Common myeloid progenitor, CD34-positive (primary cell): Measurements from ENCODE around the gene TDRD3.

Experiments
- CTCF ChIA-PET: fragments of 350-600 bp; sonication (Branson Sonifier 250); formaldehyde crosslinking; loops from one replicate; lab custom pipeline; 2021; ENCODE audit warnings: antibody characterized with exemption; lab: Charles Lee
- POLR2A ChIA-PET: fragments of 350-600 bp; sonication (Branson Sonifier 250); formaldehyde crosslinking; loops from one replicate; lab custom pipeline; 2021; ENCODE audit warnings: antibody characterized with exemption; lab: Charles Lee
- DNase-seq, 3 donors: peaks; one replicate each; pipeline versions ENCODE4 v3.0.0 to v3.0.0-alpha.2; 2013
- H3K27ac ChIP-seq, 2 experiments: 1 replicate in 1 of 2; 2 replicates in 1 of 2; pipeline ENCODE4 v1.7.0; 2013; ENCODE audit warnings: inconsistent platforms in 2 of 2, low read length in 2 of 2, mild to moderate bottlenecking in 2 of 2, low read depth in 1 of 2, moderate library complexity in 1 of 2; ENCODE audit not compliant: severe bottlenecking in 2 of 2, insufficient read depth in 1 of 2, poor library complexity in 1 of 2
- H3K27me3 ChIP-seq, 5 experiments: replicated peaks in 2 of 5; 1 replicate in 3 of 5; 2 replicates in 2 of 5; pipeline versions ENCODE4 v1.6.1 to v1.7.0; 2013; ENCODE audit warnings: low read length in 4 of 5, mild to moderate bottlenecking in 2 of 5, moderate library complexity in 2 of 5, inconsistent platforms in 1 of 5; ENCODE audit not compliant: insufficient read depth in 5 of 5, control insufficient read depth in 4 of 5
- H3K36me3 ChIP-seq, 4 experiments: 1 replicate in 2 of 4; 2 replicates in 2 of 4; pipeline versions ENCODE4 v1.6.1 to v1.7.0; 2013; ENCODE audit warnings: low read length in 3 of 4, control low read depth in 1 of 4, mild to moderate bottlenecking in 1 of 4; ENCODE audit not compliant: control insufficient read depth in 4 of 4, insufficient read depth in 4 of 4
- H3K4me1 ChIP-seq, 4 experiments: 1 replicate in 3 of 4; 2 replicates in 1 of 4; pipeline versions ENCODE4 v1.6.1 to v1.7.1; 2013; ENCODE audit warnings: low read length in 3 of 4, mild to moderate bottlenecking in 3 of 4, control low read depth in 1 of 4, inconsistent platforms in 1 of 4, moderate library complexity in 1 of 4; ENCODE audit not compliant: control insufficient read depth in 4 of 4, insufficient read depth in 4 of 4; ENCODE audit errors: control extremely low read depth in 1 of 4
- H3K4me3 ChIP-seq, 7 experiments: 1 replicate in 4 of 7; 2 replicates in 3 of 7; pipeline versions ENCODE4 v1.5.1 to v1.7.0; 2013; ENCODE audit warnings: mild to moderate bottlenecking in 7 of 7, low read length in 6 of 7, moderate library complexity in 6 of 7, inconsistent platforms in 2 of 7, low read depth in 2 of 7, control low read depth in 1 of 7; ENCODE audit not compliant: insufficient read depth in 4 of 7, control insufficient read depth in 1 of 7; ENCODE audit errors: extremely low read depth in 1 of 7
- H3K9me3 ChIP-seq, 5 experiments: 1 replicate in 4 of 5; 2 replicates in 1 of 5; pipeline versions ENCODE4 v1.6.1 to v1.7.1; 2013; ENCODE audit warnings: low read length in 4 of 5, mild to moderate bottlenecking in 2 of 5, inconsistent platforms in 1 of 5, low read depth in 1 of 5, moderate library complexity in 1 of 5; ENCODE audit not compliant: control insufficient read depth in 4 of 5, insufficient read depth in 2 of 5; ENCODE audit errors: control extremely low read depth in 1 of 5
- WGBS: methylation state at CpG from one replicate; pipeline ENCODE4 v1.1.5; 2013; ENCODE audit not compliant: insufficient coverage; 5-methylcytosine and 5-hydroxymethylcytosine counted together

TDRD3 gene

GRCh38 chr13:60583196-60583888, 186.3 kb downstream of the TDRD3 start:
- CTCF ChIA-PET: no interaction called here
- H3K36me3 ChIP-seq: no peaks in the 10 kb centered on the region
- H3K4me3 ChIP-seq: no peak overlapping the region
- H3K4me1 ChIP-seq: peaks cover 0 to 3% (median 0%) of the 10 kb centered on the region in 4 experiments
- POLR2A ChIA-PET: no interaction called here
- DNase-seq: no peak
- WGBS: 88% methylated on average over 7 of the region's 9 CpGs
- no peaks in the 10 kb centered on the region for H3K27me3 ChIP-seq
- H3K27ac ChIP-seq: no peak overlapping the region
- H3K9me3 ChIP-seq: peaks cover 0 to 11% (median 3%) of the 10 kb centered on the region in 5 experiments

- H3K4me1 ChIP-seq: peaks cover 0 to 3% (median 0%) of the 10 kb centered on the region in 4 experiments
- H3K27me3 ChIP-seq: no peaks in the 10 kb centered on the region
- ChIA-PET POLR2A (no interaction called here), CTCF (no interaction called here)
- H3K4me3 ChIP-seq: no peak overlapping the region
- WGBS: 85% methylated on average over 13 of the region's 15 CpGs
- no peak for DNase-seq
- H3K9me3 ChIP-seq: peaks cover 0 to 11% (median 3%) of the 10 kb centered on the region in 5 experiments
- H3K36me3 ChIP-seq: no peaks in the 10 kb centered on the region
- no peak overlapping the region for H3K27ac ChIP-seq
Measured at GRCh38 chr13:60583911-60584753, 187.1 kb downstream of the TDRD3 start.

- DNase-seq: no peak
- 85% methylated on average over 11 of the region's 11 CpGs for WGBS
- POLR2A ChIA-PET: no interaction called here
- no peaks in the 10 kb centered on the region for H3K27me3 ChIP-seq
- no peaks in the 10 kb centered on the region for H3K36me3 ChIP-seq
- peaks cover 0 to 11% (median 3%) of the 10 kb centered on the region in 5 experiments for H3K9me3 ChIP-seq
- peaks cover 0 to 3% (median 0%) of the 10 kb centered on the region in 4 experiments for H3K4me1 ChIP-seq
- CTCF ChIA-PET: no interaction called here
- H3K27ac ChIP-seq: no peak overlapping the region
- H3K4me3 ChIP-seq: no peak overlapping the region
Measured at GRCh38 chr13:60584976-60585375, 188.0 kb downstream of the TDRD3 start.

GRCh38 chr13:60590800-60591747, 194.1 kb downstream of the TDRD3 start:
- Histone ChIP-seq H3K27me3 (no peaks in the 10 kb centered on the region), H3K4me1 (no peaks in the 10 kb centered on the region), H3K4me3 (no peak overlapping the region), H3K9me3 (peaks cover 0 to 2% (median 0%) of the 10 kb centered on the region in 5 experiments), H3K36me3 (no peaks in the 10 kb centered on the region), H3K27ac (no peak overlapping the region)
- DNase-seq: peak in 1 of 3 donors; percentile 8
- ChIA-PET POLR2A (no interaction called here), CTCF (no interaction called here)
- WGBS: 76% methylated on average over 15 of the region's 18 CpGs

GRCh38 chr13:60603049-60603448, 206.0 kb downstream of the TDRD3 start:
- Histone ChIP-seq H3K4me1 (no peaks in the 10 kb centered on the region), H3K27me3 (no peaks in the 10 kb centered on the region), H3K4me3 (no peak overlapping the region), H3K27ac (no peak overlapping the region), H3K36me3 (no peaks in the 10 kb centered on the region), H3K9me3 (no peaks in the 10 kb centered on the region)
- 90% methylated on average over 2 of the region's 2 CpGs for WGBS
- ChIA-PET POLR2A (no interaction called here), CTCF (no interaction called here)
- no peak for DNase-seq

GRCh38 chr13:60604058-60604457, 207.0 kb downstream of the TDRD3 start:
- H3K36me3 ChIP-seq: no peaks in the 10 kb centered on the region
- no peaks in the 10 kb centered on the region for H3K27me3 ChIP-seq
- no peaks in the 10 kb centered on the region for H3K9me3 ChIP-seq
- 96% methylated on average over 4 of the region's 6 CpGs for WGBS
- no peak for DNase-seq
- no peaks in the 10 kb centered on the region for H3K4me1 ChIP-seq
- H3K4me3 ChIP-seq: no peak overlapping the region
- CTCF ChIA-PET: no interaction called here
- POLR2A ChIA-PET: no interaction called here
- no peak overlapping the region for H3K27ac ChIP-seq
